Adrenal gland (tissue), 12 donors: ENCODE data around the gene MCM10. TPM values are rescaled to one million over a fixed set of nuclear protein-coding genes. Genes with fewer than 3 reads are reported as not detected.

Experiments used
- DNase-seq, 7 donors: peaks; one replicate each; pipeline ENCODE4 v3.0.0-alpha.2; 2019 to 2020
- H3K27ac ChIP-seq, 5 donors: fragments of 200-600 bp; sonication (generic) in 4 of 5; 1 replicate in 3 of 5; 2 replicates in 2 of 5; pipeline versions ENCODE4 v1.5.1 to v1.8.0; 2016 to 2020; ENCODE audit warnings: mild to moderate bottlenecking in 1 of 5
- H3K27me3 ChIP-seq: fragments of 200-600 bp; 2 replicates; pipeline ENCODE4 v1.8.0; 2021
- H3K36me3 ChIP-seq, 2 donors: fragments of 200-600 bp; replicated peaks in 1 of 2; 1 replicate in 1 of 2; 2 replicates in 1 of 2; pipeline versions ENCODE4 v1.5.1 to v1.8.0; 2018 to 2022
- H3K4me1 ChIP-seq, 2 donors: fragments of 200-600 bp; replicated peaks in 1 of 2; 1 replicate in 1 of 2; 2 replicates in 1 of 2; pipeline versions ENCODE4 v1.5.1 to v1.8.0; 2018 to 2021
- H3K4me3 ChIP-seq, 4 donors: fragments of 200-600 bp; sonication (generic) in 3 of 4; one replicate each; pipeline ENCODE4 v1.5.1; 2016 to 2018
- H3K9me3 ChIP-seq, 3 donors: fragments of 200-600 bp; sonication (generic) in 1 of 3; replicated peaks in 1 of 3; 1 replicate in 2 of 3; 2 replicates in 1 of 3; pipeline versions ENCODE4 v1.5.1 to v1.8.0; 2016 to 2021
- CTCF ChIP-seq, 6 experiments: fragments of 450-650 bp in 4 of 6; fragments of 200-600 bp in 2 of 6; sonication (generic) in 1 of 6; IDR thresholded peaks; 1 replicate in 5 of 6; 2 replicates in 1 of 6; pipeline versions ENCODE4 v1.5.1 to v1.8.0; 2016 to 2021; ENCODE audit warnings: antibody characterized with exemption in 6 of 6, mild to moderate bottlenecking in 2 of 6, moderate library complexity in 1 of 6
- POLR2A ChIP-seq, 2 donors: fragments of 450-650 bp; IDR thresholded peaks; one replicate each; pipeline ENCODE4 v1.6.1; 2017; ENCODE audit warnings: antibody characterized with exemption in 2 of 2, mild to moderate bottlenecking in 2 of 2, moderate library complexity in 1 of 2
- WGBS, 4 donors: extraction: QIAGEN DNeasy Blood & Tissue Kit in 2 of 4; methylation state at CpG; one replicate each; pipeline versions ENCODE4 v1.1.5 to v1.1.7; 2013 to 2017; 5-methylcytosine and 5-hydroxymethylcytosine counted together
- intact Hi-C, 2 donors: fragments of 100-400 bp; cut with DNase I; formaldehyde crosslinking; loops; one replicate each; pipeline versions ENCODE4 v1.14.1 to v1.15.0; 2022 to 2023
- polyA plus RNA-seq, 3 donors: library from polyadenylated mRNA; stranded (reverse); fragments of 200-250 nt in 2 of 3; fragments of 350-450 nt in 1 of 3; fragmentation: Illumina TruSeq in 1 of 3; extraction: RNeasy Lipid Tissue Mini Kit (QIAGEN cat#74804) in 1 of 3; gene quantifications; one replicate each; pipeline ENCODE4 v1.2.3, GENCODE V29; 2013 to 2014
- total RNA-seq, 9 donors: library from RNA; depleted of rRNA in 4 of 9; stranded (reverse); fragments of >200 nt in 4 of 9; fragments of 120-200 nt in 1 of 9; fragmentation: NEBNext Ultra II Directional in 1 of 9; extraction: Animal tissue kit (Norgen Biotek cat#: 25700) in 1 of 9; gene quantifications; one replicate each; pipeline versions ENCODE4 v1.1.0 to v1.2.4, GENCODE V29; 2013 to 2023
- donor health status: healthy with polysubstance abuse.
- donor health status: Bipolar disorder and iron deficiency.
- donor health status: DM: yes; HTN: yes; CAD: no.
- donor health status: DM: no; HTN: no; CAD: no.
- donor health status: DM: no; HTN: no; CAD: no.
- donor health status: DM: yes; HTN: yes; CAD: no.

The MCM10 gene
- total and polyA plus RNA-seq, 12 donors = 0.08 to 6.6 (median 0.57) TPM

- H3K4me1 ChIP-seq = peaks cover 12 to 15% of the 10 kb centered on the region in 2 donors
- no peak overlapping the region for H3K27ac ChIP-seq
- WGBS, 4 donors = 69 to 79% (median 75%) methylated on average over 13 to 14 of the region's 14 CpGs
- no peak for DNase-seq
- H3K9me3 ChIP-seq = no peaks in the 10 kb centered on the region
- H3K4me3 ChIP-seq = no peak overlapping the region
- H3K36me3 ChIP-seq = peaks cover 4 to 52% of the 10 kb centered on the region in 2 donors
- intact Hi-C loops = no loop called here
- no peak for TF ChIP-seq CTCF (IDR thresholded peaks at IDR 0.05)
- TF ChIP-seq POLR2A (IDR thresholded peaks at IDR 0.05) = no peak
- no peaks in the 10 kb centered on the region for H3K27me3 ChIP-seq
Measured at GRCh38 chr10:13117841-13118783, 43.2 kb upstream of the MCM10 start.

- Histone ChIP-seq H3K36me3 (peaks cover 4 to 52% of the 10 kb centered on the region in 2 donors), H3K9me3 (no peaks in the 10 kb centered on the region)
- WGBS, 4 donors = 76 to 91% (median 80%) methylated on average over 3 of the region's 3 CpGs
Measured at GRCh38 chr10:13118784-13119410, 42.5 kb upstream of the MCM10 start.

GRCh38 chr10:13120786-13121499 is 40.4 kb upstream of the MCM10 start:
- H3K27ac ChIP-seq = no peak overlapping the region
- no peak for DNase-seq

More at GRCh38 chr10:13118784-13119410, 42.5 kb upstream of the MCM10 start:
- H3K4me1 ChIP-seq = peaks cover 12 to 15% of the 10 kb centered on the region in 2 donors
- intact Hi-C loops = no loop called here
- TF ChIP-seq CTCF (IDR thresholded peaks at IDR 0.05) (no peak), POLR2A (IDR thresholded peaks at IDR 0.05) (no peak)
- no peak overlapping the region for H3K27ac ChIP-seq
- H3K27me3 ChIP-seq = no peaks in the 10 kb centered on the region
- H3K4me3 ChIP-seq = no peak overlapping the region
- no peak for DNase-seq

More at GRCh38 chr10:13120786-13121499, 40.4 kb upstream of the MCM10 start:
- Histone ChIP-seq H3K36me3 (peaks cover 4 to 63% of the 10 kb centered on the region in 2 donors), H3K27me3 (no peaks in the 10 kb centered on the region), H3K9me3 (no peaks in the 10 kb centered on the region), H3K4me3 (no peak overlapping the region), H3K4me1 (peaks cover 6 to 9% of the 10 kb centered on the region in 2 donors)
- 80 to 84% (median 82%) methylated on average over 10 of the region's 10 CpGs for WGBS, 4 donors
- TF ChIP-seq POLR2A (IDR thresholded peaks at IDR 0.05) = no peak
- no peak for TF ChIP-seq CTCF (IDR thresholded peaks at IDR 0.05)
- intact Hi-C loops = no loop called here
